GM12878 (cell line): Measurements from ENCODE around the gene SEC16A. TPM values are rescaled to one million over a fixed set of nuclear protein-coding genes. Genes with fewer than 3 reads are reported as not detected.

Experiments
- ATAC-seq: fragments of 200-7000 bp; cut with Tn5 transposase; 3 replicates; pipeline ENCODE4 v1.9.1; 2020; ENCODE audit warnings: mild to moderate bottlenecking, moderate library complexity
- BruUV-seq: library from RNA; stranded (reverse); fragments of 400-500 nt; replicated peaks from 2 replicates; lab custom pipeline; 2021; lab: Mats Ljungman, UMichigan
- CTCF ChIA-PET: fragments of 300-600 bp; sonication (Branson Sonifier 250); formaldehyde crosslinking; extraction: SDS; loops from one replicate; lab custom pipeline; 2021; ENCODE audit warnings: inconsistent platforms; lab: Yijun Ruan, JAX
- POLR2A ChIA-PET: fragments of 350-600 bp; formaldehyde crosslinking; extraction: SDS; loops from one replicate; lab custom pipeline; 2021; ENCODE audit warnings: inconsistent platforms; lab: Charles Lee
- RAD21 ChIA-PET: fragments of 300-600 bp; sonication (Branson Sonifier 250); formaldehyde crosslinking; loops from one replicate; lab custom pipeline; 2023; ENCODE audit warnings: antibody characterized with exemption; ENCODE audit not compliant: unreplicated experiment; lab: Charles Lee
- SMC1A ChIA-PET: fragments of 300-600 bp; sonication (Branson Sonifier 250); formaldehyde crosslinking; loops from one replicate; lab custom pipeline; 2023; ENCODE audit not compliant: unreplicated experiment, uncharacterized antibody; lab: Charles Lee
- DNase-seq: peaks from one replicate; pipeline ENCODE4 v3.0.0-alpha.2; 2011; ENCODE audit warnings: low read depth, low spot score
- FAIRE-seq: peaks from 3 replicates; lab custom pipeline; 2011; peaks lifted over from hg19 to GRCh38; lab: Jason Lieb, UNC
- H2AFZ ChIP-seq: 2 replicates; pipeline ENCODE4 v1.6.0; 2011; ENCODE audit warnings: low read depth, low read length, control low read depth; ENCODE audit not compliant: control insufficient read depth
- H3K27ac ChIP-seq: 2 replicates; pipeline ENCODE4 v1.5.1; 2011; ENCODE audit warnings: control low read depth; ENCODE audit not compliant: control insufficient read depth, insufficient read depth
- H3K27me3 ChIP-seq, 2 experiments: replicated peaks in 1 of 2; 2 replicates each; pipeline versions ENCODE4 v1.6.0 to v1.6.1; 2011; ENCODE audit warnings: low read length in 1 of 2; ENCODE audit not compliant: control insufficient read depth in 2 of 2, insufficient read depth in 2 of 2
- H3K36me3 ChIP-seq, 2 experiments: 2 replicates each; pipeline ENCODE4 v1.5.1; 2011; ENCODE audit warnings: low read length in 1 of 2; ENCODE audit not compliant: control insufficient read depth in 2 of 2, insufficient read depth in 2 of 2
- H3K4me1 ChIP-seq: 2 replicates; pipeline ENCODE4 v1.6.1; 2011; ENCODE audit warnings: mild to moderate bottlenecking, low read length, moderate library complexity, mixed read lengths; ENCODE audit not compliant: control insufficient read depth, insufficient read depth
- H3K4me2 ChIP-seq: 2 replicates; pipeline ENCODE4 v1.6.0; 2011; ENCODE audit warnings: control low read depth; ENCODE audit not compliant: control insufficient read depth, insufficient read depth
- H3K4me3 ChIP-seq: fragments of 200-600 bp; sonication (generic); 2 replicates; pipeline ENCODE4 v1.5.1; 2016
- H3K79me2 ChIP-seq: 2 replicates; pipeline ENCODE4 v1.6.0; 2011; ENCODE audit warnings: low read length; ENCODE audit not compliant: control insufficient read depth, insufficient read depth
- H3K9ac ChIP-seq: 2 replicates; pipeline ENCODE4 v1.8.0; 2011; ENCODE audit warnings: low read length, control low read depth, mixed read lengths; ENCODE audit not compliant: control insufficient read depth, insufficient read depth
- H3K9me3 ChIP-seq: replicated peaks from 3 replicates; pipeline ENCODE4 v1.5.1; 2011; ENCODE audit warnings: mild to moderate bottlenecking, low read length; ENCODE audit not compliant: control insufficient read depth, insufficient read depth
- H4K20me1 ChIP-seq: 2 replicates; pipeline ENCODE4 v1.6.0; 2011; ENCODE audit not compliant: control insufficient read depth, insufficient read depth
- CBFB ChIP-seq: IDR thresholded peaks from 2 replicates; pipeline ENCODE4 v1.6.1; 2016; ENCODE audit warnings: antibody characterized with exemption, low read depth
- CREB1 ChIP-seq: IDR thresholded peaks from 2 replicates; pipeline ENCODE4 v1.6.1; 2012; ENCODE audit warnings: low read depth, mild to moderate bottlenecking, inconsistent platforms
- EED ChIP-seq: sonication (generic); IDR thresholded peaks from 2 replicates; pipeline ENCODE4 v1.6.1; 2016; ENCODE audit warnings: antibody characterized with exemption, low read depth
- EGR1 ChIP-seq, 2 experiments: IDR thresholded peaks; 1 replicate in 1 of 2; 2 replicates in 1 of 2; pipeline ENCODE4 v1.6.1; 2011 to 2012; ENCODE audit warnings: low read depth in 2 of 2, low read length in 2 of 2, borderline replicate concordance in 1 of 2, mild to moderate bottlenecking in 1 of 2, moderate library complexity in 1 of 2
- KDM1A ChIP-seq: fragments of 200-600 bp; sonication (generic); IDR thresholded peaks from 2 replicates; pipeline ENCODE4 v1.6.1; 2016; ENCODE audit warnings: borderline replicate concordance
- MYB ChIP-seq: fragments of 150-350 bp; IDR thresholded peaks from 2 replicates; pipeline ENCODE4 v1.6.1; 2014; ENCODE audit warnings: mild to moderate bottlenecking, low read depth, low read length, borderline replicate concordance
- NFXL1 ChIP-seq: fragments of 450-650 bp; IDR thresholded peaks from 2 replicates; pipeline ENCODE4 v1.6.1; 2017; ENCODE audit warnings: antibody characterized with exemption, mild to moderate bottlenecking, borderline replicate concordance
- NR2C2 ChIP-seq: IDR thresholded peaks from 2 replicates; pipeline ENCODE4 v1.6.1; 2011; ENCODE audit warnings: borderline replicate concordance, low read depth; ENCODE audit not compliant: control insufficient read depth, insufficient read length
- PRDM15 ChIP-seq: fragments of 450-650 bp; formaldehyde crosslinking; IDR thresholded peaks from 2 replicates; pipeline ENCODE4 v1.4.0; 2020; ENCODE audit warnings: mild to moderate bottlenecking, moderate library complexity
- RUNX3 ChIP-seq: IDR thresholded peaks from 2 replicates; pipeline ENCODE4 v1.6.1; 2012; ENCODE audit warnings: low read length, inconsistent platforms
- SPI1 ChIP-seq: IDR thresholded peaks from 2 replicates; pipeline ENCODE4 v1.6.1; 2011; ENCODE audit warnings: low read depth, mild to moderate bottlenecking, low read length, moderate library complexity, borderline replicate concordance; ENCODE audit not compliant: insufficient read depth
- ZNF622 ChIP-seq: fragments of 450-650 bp; IDR thresholded peaks from 2 replicates; pipeline ENCODE4 v1.6.1; 2017; ENCODE audit warnings: mild to moderate bottlenecking, inconsistent platforms
- WGBS: methylation state at CpG from one replicate; pipeline ENCODE4 v1.1.6; 2016; ENCODE audit warnings: low lambda C conversion rate; ENCODE audit not compliant: insufficient replicate concordance, insufficient coverage; ENCODE audit errors: missing lambda C conversion rate; 5-methylcytosine and 5-hydroxymethylcytosine counted together
- in situ Hi-C: fragments of 300-500 bp; cut with MboI; formaldehyde crosslinking; loops from 9 replicates; pipeline ENCODE4 v1.14.3; 2018; ENCODE audit warnings: mixed read lengths
- intact Hi-C: fragments of 100-400 bp; cut with micrococcal nuclease; formaldehyde crosslinking; loops from one replicate; pipeline ENCODE4 v1.14.2; 2022; ENCODE audit not compliant: unreplicated experiment
- polyA plus RNA-seq, 11 experiments: library from polyadenylated mRNA; depleted of rRNA in 4 of 11; unstranded in 6 of 11; stranded (reverse) in 5 of 11; fragments of >200 nt; fragmentation: Nextera tagmentation in 4 of 11; fragmentation: Illumina TruSeq in 1 of 11; extraction: Ambion mirVana in 4 of 11; extraction: Trizol in 1 of 11; gene quantifications; 1 replicate in 1 of 11; 2 replicates in 10 of 11; pipeline versions ENCODE4 v1.2.1 to v1.2.3, GENCODE V29; 2011 to 2016; ENCODE audit warnings: inconsistent platforms in 2 of 11, missing spikeins in 2 of 11, low read depth in 1 of 11
- total RNA-seq, 4 experiments: library from RNA; depleted of rRNA in 3 of 4; stranded (reverse); fragments of >200 nt in 3 of 4; fragmentation: Illumina TruSeq in 1 of 4; extraction: Trizol in 1 of 4; gene quantifications; 2 replicates each; pipeline versions ENCODE4 v1.2.1 to v1.2.3, GENCODE V29; 2013 to 2021

SEC16A gene
- total and polyA plus RNA-seq, 10 of the 15 experiments (the other 5 are each of a cell fraction or from before 2014, with no cell fraction given) = 9.9 to 59.1 (median 21.7) TPM

- WGBS = 66% methylated on average over 27 of the region's 40 CpGs
- DNase-seq (no peak), ATAC-seq (no peak), FAIRE-seq (no peak)
- Histone ChIP-seq H3K9ac (no peak overlapping the region), H3K4me1 (peaks cover 37% of the 10 kb centered on the region), H2AFZ (no peak overlapping the region), H3K36me3 (peaks cover 0 to 12% of the 10 kb centered on the region in 2 experiments; a peak in 2 of 4 replicates), H4K20me1 (no peaks in the 10 kb centered on the region), H3K79me2 (peaks cover 11% of the 10 kb centered on the region), H3K27ac (no peak overlapping the region), H3K4me2 (peak overlapping the region; percentile 30), H3K4me3 (no peak overlapping the region), H3K27me3 (no peaks in the 10 kb centered on the region), H3K9me3 (no peaks in the 10 kb centered on the region)
- RAD21 ChIA-PET = interaction anchor here (1.1 to 1.5 kb wide), 4 partner anchors 10 to 96 kb away, joined by 3 read pairs; no protein-coding TSS in a partner anchor
- TF ChIP-seq NFXL1 (no peak), PRDM15 (CRISPR knock-in tag) (no peak), SPI1 (peak; percentile 26; the same call in 1 of the 2 replicates), MYB (no peak), KDM1A (no peak), CREB1 (no peak), EED (peak; percentile 28; the same call in 1 of the 2 replicates), NR2C2 (no peak), EGR1 (IDR thresholded peaks at IDR 0.05; ENCODE audit: borderline replicate concordance in 1 of 2, low read depth in 2 of 2, low read length in 2 of 2) (0 out of 3 replicates have a peak, but pooled peaks of 1 of the 2 experiments have one; percentile 5), RUNX3 (peak; percentile 29; the same call in 1 of the 2 replicates), CBFB (no peak), ZNF622 (no peak)
- no TSS peak for BruUV-seq
- POLR2A ChIA-PET = interaction anchor here (1.1 kb wide), 1 partner anchor 9 kb away, joined by 5 read pairs; no protein-coding TSS in a partner anchor
- CTCF ChIA-PET = interaction anchor here (0.8 to 2.0 kb wide), 5 partner anchors 9 to 98 kb away, joined by 3 to 6 read pairs (median 3); no protein-coding TSS in a partner anchor
- in situ Hi-C loops = no loop called here
- intact Hi-C loops = no loop called here
- SMC1A ChIA-PET = interaction anchor here (1.1 to 1.4 kb wide), 2 partner anchors 9 to 78 kb away, joined by 3 to 6 read pairs; no protein-coding TSS in a partner anchor
These were observed 46.9 kb upstream of the SEC16A start for GRCh38 chr9:136529516-136530460.
